GM21528 (cell line): ENCODE results near the gene FAM180A.
"Not testable (repeated sequence)": the region's sequence is repeated elsewhere in the genome, so short reads cannot be mapped to it uniquely, and the experiment has no call there.

ENCODE experiments used
- ATAC-seq: cut with Tn5 transposase; IDR thresholded peaks from one replicate; pipeline ENCODE4 v1.9.1; 2021; ENCODE audit warnings: mild to moderate bottlenecking, moderate library complexity; ENCODE audit not compliant: unreplicated experiment, low FRiP score

FAM180A gene

DNA sequence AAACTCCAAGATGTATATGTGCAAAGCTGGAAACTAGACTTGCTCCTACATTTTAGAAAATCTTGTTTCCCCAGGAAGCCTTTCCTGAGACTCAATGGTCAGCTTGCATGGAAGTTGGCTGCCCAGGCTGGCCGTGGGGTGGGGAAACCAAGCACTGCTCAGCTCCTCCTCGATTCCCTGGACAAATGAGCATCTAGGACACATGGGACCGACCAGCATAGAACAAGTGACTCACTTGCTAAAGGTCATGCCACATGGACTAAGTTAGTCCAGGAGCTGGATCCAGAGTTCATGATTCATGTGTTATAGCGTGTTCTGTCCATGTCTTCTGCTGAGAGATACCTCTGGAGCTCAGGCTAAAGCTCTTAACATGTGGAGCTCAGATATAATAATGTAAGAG lies 6.2 kb downstream of the FAM180A start:
- no peak for ATAC-seq

DNA sequence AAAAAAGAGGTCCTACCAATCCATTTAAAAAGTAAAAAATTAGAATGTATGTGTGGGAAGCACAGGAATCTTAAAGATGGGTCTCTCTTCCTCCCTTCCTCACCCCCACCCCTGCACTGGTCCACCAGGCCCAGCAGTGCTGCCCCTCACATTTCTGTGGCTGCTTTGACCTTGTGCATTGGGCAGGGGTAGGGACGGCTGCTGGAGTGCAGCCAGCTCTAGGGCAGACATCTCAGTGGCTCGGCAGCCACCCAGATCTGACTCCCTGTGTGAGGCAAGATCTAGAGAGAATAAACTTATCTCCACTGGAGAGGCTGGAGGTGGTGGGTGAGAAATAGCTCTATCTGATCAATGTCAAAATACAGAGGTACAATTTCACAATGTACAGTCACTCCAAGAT lies 6.7 kb downstream of the FAM180A start:
- no peak for ATAC-seq

DNA sequence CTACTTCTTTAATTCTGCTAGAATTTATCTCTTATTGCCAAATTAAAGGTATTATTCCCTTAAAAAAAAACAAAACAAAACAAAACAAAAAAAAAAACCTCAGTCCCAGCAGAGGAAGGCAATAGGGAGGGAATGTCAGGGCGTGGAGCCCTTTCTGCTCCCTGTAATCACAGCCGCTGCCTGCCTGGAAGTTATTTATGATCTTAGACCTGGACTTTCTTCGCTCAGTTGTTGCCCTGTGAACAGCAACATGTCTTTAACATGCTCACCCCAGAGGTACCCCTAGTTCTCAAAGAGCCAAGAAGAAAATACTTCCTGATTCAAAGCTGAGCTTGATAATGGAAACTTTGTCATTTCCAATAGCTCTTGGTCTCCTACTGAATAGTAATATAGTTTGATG lies 7.7 kb downstream of the FAM180A start:
- ATAC-seq = no peak

DNA sequence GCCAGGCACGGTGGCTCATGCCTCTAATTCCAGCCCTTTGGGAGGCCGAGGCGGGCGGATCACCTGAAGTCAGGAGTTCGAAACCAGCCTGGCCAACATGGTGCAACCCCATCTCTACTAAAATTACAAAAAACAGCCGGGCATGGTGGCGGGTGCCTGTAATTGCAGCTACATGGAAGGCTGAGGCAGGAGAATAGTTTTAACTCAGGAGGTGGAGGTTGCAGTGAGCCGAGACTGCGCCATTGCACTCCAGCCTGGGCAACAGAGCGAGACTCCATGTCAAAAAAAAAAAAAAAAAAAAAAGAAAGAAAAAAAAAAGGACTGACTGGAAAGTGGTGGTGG lies 11.3 kb downstream of the FAM180A start:
- ATAC-seq = not testable (repeated sequence)

DNA sequence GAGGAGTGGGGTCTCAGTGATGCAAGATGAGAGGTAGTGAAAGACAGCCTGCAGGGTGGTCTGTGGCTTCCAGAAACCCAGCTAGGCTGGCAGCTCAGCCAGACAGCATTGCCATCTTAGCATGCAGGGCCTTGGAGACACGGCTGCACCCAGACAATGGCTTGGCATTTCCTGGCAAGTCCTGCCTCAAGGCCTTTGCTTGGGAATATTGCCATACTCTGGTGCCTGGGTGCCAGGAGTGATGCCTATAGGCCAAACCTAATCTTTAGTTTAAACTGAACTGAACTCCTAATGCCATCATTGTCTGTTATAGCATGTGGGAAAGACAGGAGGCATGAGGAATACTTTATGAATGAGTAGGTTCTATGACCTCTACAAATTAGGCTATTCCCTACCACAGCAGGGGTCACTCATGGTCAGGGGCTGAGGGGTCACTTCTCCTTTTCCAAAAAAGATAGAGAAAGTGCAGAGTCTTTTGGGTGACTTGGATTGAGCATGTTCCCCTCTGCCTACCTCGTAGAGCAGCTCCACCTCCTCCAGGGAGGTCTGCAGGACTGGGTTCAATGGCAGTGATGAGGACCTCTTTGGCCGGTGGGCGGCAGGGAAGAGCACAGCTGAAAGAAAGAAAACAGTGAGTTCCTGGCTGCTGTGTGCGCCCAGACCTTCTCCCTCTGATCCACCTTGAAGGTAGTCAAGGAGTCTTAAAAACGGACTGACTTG lies 11.9 kb downstream of the FAM180A start:
- ATAC-seq = no peak

DNA sequence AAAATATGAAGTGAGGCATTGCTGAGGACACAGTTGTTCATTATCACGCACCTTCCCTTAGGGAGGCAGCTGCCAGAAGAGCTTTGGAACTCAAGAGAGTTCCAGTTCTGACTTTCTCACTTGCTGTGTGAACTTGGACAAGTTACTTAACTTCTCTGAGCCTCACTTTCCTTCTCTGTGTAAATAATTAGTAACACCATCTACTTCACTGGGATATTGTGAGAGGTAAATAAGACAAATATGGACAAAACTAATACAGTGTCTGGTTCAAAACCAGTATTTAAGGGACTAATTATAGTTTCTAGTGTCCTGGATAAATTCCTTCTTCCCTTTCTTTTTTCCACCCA lies 14.3 kb downstream of the FAM180A start:
- no peak for ATAC-seq

DNA sequence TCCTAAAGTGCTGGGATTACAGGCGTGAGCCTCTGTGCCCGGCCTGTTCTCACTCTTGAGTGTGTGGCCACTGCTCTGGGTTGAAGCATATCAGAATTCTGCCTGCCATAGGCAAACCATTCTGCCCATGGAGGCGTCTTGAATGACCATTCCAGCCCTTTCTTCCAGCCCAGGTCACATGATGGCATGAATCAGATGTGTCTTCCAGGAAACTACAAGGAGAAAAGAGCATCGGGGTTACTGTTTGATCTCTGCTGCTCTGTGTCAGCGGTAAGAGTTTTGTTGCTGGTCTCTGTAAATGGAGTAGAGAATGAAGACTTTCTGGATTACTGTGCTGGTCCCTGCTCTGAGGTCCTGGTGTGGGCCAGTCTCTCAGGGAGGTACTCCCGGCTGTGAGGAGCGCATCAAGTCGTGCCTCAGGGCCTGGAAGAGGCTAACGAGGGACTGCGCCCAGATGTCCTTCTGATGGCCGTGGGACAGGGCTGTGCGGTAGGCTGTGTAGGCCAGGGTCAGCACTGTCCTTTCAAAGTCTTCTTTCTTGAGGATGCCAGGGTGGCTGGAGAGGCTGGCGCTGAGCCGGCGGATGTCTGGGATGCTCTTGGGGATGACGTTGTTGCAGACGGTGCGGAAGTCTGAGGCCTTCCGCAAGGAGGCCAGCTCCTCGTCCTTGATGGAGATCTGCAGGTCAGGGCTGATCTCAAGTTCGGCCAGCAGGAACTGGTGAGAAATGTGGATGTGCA lies 14.8 kb downstream of the FAM180A start:
- ATAC-seq = no peak

DNA sequence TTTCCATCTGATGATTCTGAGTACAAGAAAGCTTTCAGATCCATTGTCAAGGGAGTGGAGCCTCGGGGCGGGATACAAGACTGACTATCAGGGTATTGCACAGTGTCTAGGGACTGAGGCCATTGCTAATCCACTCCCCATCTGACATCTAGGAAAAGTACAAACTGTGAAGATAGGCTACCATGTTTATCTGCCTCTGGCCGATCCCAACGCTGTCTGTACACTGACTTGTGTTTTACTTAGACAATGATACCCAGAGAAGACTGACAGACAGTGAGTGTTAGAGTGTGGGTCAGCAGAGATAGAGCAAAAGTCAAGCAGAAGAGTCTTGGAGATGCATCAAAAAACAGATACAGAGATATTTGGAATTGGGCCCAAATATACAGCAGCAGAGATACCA lies 17.5 kb downstream of the FAM180A start:
- ATAC-seq = no peak

DNA sequence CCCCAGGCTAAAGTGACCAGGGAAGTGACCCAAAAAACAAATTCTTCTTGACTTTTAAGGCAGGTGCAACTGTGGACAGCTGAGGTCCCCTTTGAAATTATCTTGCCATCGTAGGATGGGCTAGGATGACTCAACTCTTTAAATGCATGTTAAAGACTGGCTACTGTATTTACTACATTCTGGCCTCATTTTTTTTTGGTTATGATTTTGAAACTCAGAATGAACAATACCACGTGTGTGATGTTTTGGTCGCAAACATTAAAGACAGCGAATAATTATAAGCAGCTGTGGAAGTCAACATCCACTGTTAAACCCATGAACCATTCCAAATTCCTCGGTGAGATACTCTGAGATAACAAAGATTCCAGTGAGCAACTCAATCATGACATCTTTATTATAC lies 19.4 kb downstream of the FAM180A start:
- ATAC-seq = no peak

DNA sequence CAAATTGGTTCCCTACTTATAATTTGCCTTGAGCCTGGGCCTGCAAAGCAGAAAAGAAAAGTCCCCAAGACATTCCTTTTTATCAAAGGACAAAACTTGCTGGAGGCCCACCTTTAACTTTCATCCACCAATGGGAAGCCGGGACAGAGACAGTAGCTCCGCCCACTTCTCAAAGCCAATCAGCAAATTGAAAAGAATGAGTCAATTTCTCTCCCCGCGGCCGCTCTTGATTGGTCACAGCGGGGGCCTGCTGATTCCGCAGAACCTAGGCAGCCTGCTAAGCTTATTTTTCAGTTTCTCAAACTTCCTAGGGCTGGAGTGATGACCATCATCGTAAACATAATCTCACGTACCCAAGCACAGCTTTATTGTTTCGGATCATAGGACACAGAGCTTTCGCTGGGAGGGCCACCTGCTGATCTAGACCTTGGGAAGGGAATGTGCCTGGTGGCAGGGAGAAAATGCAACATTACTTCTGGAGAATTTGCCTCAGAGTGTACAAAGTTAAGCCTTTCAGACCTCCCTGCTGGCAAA lies 20.4 kb downstream of the FAM180A start, which contains the start of gene SLC13A4:
Gene SLC13A4, minus strand, starts transcription at position 51 of the 534 bp plus-strand sequence. CDS start 690 bp downstream, outside the sequence.
- no peak for ATAC-seq

DNA sequence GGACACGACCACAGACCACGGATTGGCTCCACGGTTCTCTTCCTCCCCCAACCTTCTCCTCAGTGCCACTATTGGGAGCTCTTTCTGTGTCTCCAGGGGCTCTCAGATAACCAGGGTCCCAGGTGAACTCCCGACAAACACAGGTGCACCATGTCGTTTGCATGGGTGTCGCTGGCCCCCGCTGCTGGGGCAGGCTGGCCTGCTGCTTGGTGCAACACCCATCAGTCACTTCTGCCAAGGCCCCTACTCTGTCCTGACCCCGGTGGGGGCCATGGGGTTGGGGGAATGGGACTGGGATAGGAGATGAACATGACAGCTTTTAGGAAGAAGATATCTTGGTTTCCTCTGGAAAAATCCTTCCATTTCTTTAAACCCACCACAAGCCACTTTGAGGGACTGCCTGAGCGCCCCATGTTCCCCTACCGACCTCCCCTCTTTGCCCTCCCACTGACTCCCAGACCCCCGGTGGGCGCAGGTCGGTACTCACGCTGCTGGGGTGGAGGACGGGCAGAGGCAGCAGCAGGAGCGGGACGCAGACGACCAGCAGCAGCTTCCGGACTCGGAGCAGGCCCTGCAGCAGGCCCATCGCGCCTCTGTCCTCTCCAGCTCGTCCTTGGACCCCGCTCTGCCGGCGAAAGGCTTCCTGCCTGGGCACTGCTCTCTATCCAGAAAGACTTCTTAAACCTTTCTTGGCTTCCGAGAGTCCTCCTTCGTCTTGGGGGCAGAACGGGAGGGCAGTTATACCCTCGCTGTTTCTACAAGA lies 21.5 kb downstream of the FAM180A start:
- no peak for ATAC-seq

DNA sequence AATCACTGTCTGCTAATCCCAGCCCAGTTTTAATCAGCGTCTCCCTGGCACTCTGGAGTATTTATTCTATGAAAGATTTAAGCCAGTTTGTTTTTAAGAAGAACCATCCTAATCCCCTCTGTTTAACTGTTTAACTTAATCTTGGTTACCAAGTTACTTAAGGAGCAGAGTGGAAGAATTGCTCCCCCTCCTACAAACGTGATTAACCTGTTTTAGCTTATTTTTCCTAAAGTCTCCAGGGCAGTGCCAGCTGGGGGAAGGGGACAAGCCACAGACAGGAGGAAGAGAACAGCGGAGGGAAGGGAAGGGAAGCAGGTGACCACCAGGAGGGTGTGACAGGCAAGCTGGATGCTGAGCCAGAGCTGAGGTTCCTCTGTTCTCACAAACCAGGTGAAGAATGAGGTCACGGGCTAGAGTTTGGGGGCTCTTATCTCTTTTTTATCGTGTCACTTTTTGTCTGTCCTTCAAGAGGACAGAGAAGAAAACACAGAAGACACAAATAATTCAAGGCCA lies 22.3 kb downstream of the FAM180A start:
- no peak for ATAC-seq

DNA sequence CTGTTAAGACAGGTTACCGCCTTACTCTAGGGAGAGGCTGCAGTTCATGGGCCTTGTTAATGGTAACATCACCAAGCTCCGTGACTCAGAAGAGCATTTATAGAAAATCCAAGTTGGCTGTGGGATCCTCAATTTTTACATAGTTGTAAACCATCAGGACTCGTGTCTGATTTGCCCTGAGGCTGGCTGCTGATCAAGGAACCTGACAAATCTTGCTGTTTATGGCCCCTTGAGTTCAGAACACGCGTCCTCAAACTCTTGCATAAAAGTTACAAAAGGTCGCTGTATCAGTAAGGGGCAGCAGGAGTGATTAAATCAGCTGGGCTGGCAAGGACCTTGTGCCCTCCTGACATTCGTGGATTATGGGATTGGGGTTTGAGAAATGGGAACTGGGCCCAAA lies 25.2 kb downstream of the FAM180A start:
- no peak for ATAC-seq

DNA sequence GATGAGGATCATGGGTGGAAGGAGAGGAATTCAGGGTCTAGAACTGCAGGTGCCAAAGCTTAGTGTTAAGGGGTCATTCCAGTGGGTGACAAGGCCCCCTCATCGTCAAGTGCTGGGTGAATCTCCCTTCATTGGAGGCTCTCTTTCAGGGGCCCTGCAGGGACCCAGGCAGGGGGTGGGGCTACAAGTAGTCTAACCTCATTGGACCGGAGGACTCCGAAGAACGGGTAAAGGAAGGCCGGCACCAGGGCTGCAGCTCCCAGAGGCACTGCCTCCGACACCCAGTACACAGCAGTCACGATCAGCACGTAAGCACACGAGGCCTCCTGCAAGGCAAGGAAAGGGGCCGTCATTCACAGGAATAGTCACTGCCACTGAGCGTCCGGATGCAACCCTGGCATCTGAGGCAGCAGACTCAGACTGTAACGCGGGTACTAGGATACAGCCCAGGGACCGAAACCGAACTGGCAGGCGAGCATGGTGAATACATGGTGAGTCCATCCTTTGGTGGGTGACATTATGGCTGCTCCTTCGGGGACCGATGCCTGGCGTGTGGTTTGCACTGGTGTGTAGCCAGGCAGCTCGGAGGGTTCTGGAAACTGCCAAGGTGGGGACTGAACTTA lies 27.3 kb downstream of the FAM180A start:
- ATAC-seq = no peak

DNA sequence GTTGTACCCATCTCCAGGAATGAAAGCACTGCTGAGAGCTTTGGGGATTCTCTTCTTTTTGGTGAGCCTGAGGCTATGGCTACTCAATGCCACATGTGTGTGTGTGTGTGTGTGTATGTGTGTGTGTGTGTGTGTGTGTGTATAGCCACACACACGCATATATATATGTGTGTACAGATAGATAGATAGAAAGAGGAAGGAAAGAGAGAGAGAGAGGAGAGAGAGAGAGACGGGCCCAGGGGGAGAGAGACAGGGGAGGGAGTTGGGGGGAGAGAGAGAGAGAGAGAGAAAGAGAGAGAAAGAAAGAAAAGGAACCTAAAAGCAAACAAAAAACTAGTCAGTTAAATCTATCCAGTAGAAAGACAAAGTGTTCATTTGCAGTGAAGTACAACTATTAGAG lies 28.9 kb downstream of the FAM180A start:
- ATAC-seq = no peak

DNA sequence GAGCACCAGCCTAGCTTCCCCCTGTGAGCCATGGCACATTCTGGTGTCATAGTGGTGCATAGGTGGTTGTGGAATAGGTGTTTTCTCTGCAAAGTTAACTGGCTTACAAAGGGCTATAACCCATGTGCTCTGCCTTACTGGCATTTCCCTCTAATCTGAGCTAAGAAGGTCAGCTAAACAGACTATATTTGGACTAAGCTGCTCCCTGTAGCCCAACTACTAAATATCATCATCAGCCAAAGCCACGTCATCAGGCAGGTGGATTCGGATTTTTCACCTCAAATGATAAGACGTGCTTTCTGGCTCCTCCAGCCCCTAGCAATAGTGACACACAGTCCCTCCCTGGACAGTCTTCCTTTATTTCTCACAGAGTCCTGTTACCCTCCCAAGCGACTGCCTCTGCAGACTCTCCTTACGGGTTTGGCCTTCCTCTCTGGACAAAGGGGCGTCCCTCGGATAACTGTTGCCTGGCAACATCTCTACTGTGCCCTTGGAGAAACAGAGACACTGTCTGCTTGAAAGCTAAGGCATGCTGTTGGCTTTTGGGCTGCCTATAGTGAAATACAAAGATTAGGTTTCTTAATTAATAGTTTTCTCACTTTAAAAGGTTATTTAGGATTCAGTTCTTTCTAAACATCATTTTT lies 29.7 kb downstream of the FAM180A start:
- ATAC-seq = no peak

DNA sequence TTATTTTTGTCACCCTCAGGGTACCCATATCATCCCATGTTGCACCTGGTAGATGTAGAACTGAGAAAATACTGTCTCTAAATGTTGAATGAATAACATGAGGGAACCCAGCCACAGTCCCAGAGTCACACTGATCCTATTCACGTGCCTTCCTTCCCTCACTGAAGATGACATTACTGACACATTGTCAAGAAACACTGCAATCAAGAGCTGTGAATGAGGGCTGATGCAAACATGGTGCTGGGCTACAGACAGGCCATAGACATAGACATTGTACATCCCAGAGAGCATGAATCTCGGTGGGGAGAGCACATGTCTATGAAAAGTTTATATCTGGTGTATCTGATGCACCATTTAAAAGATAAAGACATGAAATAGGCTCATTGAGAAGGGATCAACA lies 30.4 kb downstream of the FAM180A start:
- ATAC-seq = no peak

DNA sequence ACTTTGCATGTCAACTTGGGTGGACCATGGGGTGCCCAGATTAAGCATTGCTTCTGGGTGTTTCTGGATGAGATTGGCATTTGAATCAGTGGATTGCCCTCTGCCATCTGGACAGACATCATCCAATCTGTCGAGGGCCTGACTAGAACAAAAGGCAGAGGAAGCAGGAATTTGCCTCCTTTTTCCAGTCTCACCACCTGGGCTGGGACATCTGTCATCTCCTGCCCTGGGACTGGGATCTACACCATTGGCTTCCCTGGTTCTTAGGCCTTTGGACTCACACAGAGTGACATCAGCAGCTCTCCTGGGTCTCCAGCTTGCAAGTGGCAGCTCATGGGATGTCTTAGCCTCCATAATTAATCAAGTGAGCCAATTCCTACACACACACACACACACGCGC lies 30.9 kb downstream of the FAM180A start:
- ATAC-seq = no peak

DNA sequence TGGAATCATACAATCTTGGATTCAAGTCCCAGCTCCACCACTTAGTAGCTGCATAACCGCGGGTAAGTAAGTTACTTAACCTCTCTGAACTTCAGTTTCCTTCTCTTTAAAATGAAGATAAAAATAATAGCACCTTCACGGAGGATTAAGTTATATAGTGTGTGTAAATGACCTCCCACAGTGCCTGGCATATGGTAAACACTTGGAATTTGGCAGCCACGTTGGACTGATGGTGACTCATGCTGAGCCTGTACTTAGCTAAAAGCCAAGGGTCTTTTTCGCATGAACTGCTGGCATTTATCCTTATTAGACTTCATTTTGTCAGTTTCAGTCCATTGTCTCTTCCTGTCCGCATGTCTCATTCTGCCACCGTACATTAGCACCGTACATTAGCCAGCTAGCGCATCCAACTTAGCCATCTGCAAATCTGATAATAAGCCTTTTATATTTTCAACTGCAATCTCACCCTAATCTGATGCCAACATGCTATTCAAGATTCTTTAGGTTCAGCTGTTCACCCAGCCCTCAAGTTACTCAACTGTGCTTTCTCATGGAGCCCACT lies 31.9 kb downstream of the FAM180A start:
- ATAC-seq = no peak

DNA sequence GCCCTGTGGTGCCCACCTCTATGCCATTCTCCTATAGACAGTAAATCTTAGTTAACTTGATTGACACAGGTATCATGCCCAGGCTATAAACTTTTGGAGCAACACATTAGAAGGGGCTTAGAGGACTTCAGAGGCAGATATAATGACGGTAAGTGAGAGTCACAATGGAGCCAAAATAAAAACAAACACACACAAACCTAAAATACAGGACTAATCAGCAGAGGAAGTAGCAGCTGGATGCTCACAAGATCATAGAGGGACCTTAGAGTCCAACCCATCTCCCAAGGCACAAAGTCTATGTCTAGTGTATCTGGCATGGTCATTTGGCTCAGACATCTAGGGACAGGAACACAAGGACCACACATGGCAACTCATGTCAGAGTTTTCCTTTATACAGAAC lies 32.9 kb downstream of the FAM180A start:
- ATAC-seq = no peak
